Cardiac muscle cell (in vitro differentiated cells and primary cell): ENCODE data around the gene CCDC152. TPM values are rescaled to one million over a fixed set of nuclear protein-coding genes. Genes with fewer than 3 reads are reported as not detected.

ENCODE experiments used
- DNase-seq, 2 donors: peaks; one replicate each; pipeline versions ENCODE4 v3.0.0 to v3.0.0-alpha.2; 2010 to 2017; ENCODE audit warnings: low read depth in 1 of 2, low spot score in 1 of 2
- H3K27ac ChIP-seq: fragments of 200-600 bp; sonication (generic); 2 replicates; pipeline ENCODE4 v1.5.1; 2016
- H3K27me3 ChIP-seq: fragments of 200-600 bp; sonication (generic); 2 replicates; pipeline ENCODE4 v1.6.0; 2016; ENCODE audit warnings: control low read depth
- H3K36me3 ChIP-seq: fragments of 200-600 bp; sonication (generic); 2 replicates; pipeline ENCODE4 v1.5.1; 2016; ENCODE audit warnings: control low read depth
- H3K4me1 ChIP-seq: fragments of 200-600 bp; sonication (generic); 2 replicates; pipeline ENCODE4 v1.8.1; 2017; ENCODE audit warnings: low read depth, mild to moderate bottlenecking, mixed run types
- H3K4me3 ChIP-seq: fragments of 200-600 bp; sonication (generic); 2 replicates; pipeline ENCODE4 v1.5.1; 2016; ENCODE audit warnings: mild to moderate bottlenecking
- H3K9me3 ChIP-seq: fragments of 200-600 bp; sonication (generic); 2 replicates; pipeline ENCODE4 v1.5.1; 2017; ENCODE audit warnings: low read depth, mild to moderate bottlenecking, control low read depth
- polyA plus RNA-seq: library from polyadenylated mRNA; unstranded; fragments of >200 nt; fragmentation: Nextera tagmentation; extraction: Ambion mirVana; gene quantifications from 2 replicates; pipeline ENCODE4 v1.2.1, GENCODE V29; 2016
- total RNA-seq: library from RNA; depleted of rRNA; stranded (reverse); fragments of >200 nt; gene quantifications from 2 replicates; pipeline ENCODE4 v1.2.3, GENCODE V29; 2016
- TF ChIP-seq, protein P1 (sequence below): IDR thresholded peaks from 2 replicates; pipeline ENCODE4 v1.5.1; 2012; ENCODE audit warnings: low read depth, mild to moderate bottlenecking, low read length

The CCDC152 gene
- total and polyA plus RNA-seq, 2 experiments from 2014 or later = 1.5 to 6.5 TPM

DNA sequence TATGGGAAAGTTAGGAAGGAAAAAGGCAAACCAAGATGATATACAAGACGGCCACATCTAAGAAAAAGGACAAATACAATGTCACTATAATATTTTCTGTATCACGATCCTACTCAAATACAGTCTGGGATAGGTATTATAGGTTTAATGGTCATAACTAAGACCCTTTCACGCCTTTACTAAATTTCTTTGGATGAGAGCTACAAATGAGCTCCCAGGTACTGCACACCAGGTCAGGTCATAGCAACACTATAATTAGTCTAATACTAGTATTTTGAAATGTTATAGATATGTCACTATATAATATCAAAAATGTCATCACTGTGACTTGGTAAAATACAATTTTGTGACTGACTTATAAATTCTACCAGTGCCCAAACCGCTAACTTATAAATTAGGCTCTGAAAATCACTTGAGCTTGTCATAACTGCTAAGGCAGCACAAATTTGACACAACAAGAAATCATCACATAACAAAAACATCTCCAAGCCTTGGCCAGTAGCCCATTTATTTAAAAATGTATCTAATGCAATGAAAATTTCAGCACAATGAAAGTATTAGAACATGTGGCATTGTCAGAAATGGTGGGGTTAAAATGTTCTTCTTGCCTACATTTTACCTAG lies 48.2 kb downstream of the CCDC152 start:
- Histone ChIP-seq H3K4me1 (peaks cover 10% of the 10 kb centered on the region), H3K27ac (no peak overlapping the region), H3K27me3 (no peaks in the 10 kb centered on the region), H3K9me3 (no peaks in the 10 kb centered on the region), H3K4me3 (no peak overlapping the region), H3K36me3 (peaks cover 47% of the 10 kb centered on the region)
- TF ChIP-seq, protein P1, sequence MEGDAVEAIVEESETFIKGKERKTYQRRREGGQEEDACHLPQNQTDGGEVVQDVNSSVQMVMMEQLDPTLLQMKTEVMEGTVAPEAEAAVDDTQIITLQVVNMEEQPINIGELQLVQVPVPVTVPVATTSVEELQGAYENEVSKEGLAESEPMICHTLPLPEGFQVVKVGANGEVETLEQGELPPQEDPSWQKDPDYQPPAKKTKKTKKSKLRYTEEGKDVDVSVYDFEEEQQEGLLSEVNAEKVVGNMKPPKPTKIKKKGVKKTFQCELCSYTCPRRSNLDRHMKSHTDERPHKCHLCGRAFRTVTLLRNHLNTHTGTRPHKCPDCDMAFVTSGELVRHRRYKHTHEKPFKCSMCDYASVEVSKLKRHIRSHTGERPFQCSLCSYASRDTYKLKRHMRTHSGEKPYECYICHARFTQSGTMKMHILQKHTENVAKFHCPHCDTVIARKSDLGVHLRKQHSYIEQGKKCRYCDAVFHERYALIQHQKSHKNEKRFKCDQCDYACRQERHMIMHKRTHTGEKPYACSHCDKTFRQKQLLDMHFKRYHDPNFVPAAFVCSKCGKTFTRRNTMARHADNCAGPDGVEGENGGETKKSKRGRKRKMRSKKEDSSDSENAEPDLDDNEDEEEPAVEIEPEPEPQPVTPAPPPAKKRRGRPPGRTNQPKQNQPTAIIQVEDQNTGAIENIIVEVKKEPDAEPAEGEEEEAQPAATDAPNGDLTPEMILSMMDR = no peak
- no peak for DNase-seq

DNA sequence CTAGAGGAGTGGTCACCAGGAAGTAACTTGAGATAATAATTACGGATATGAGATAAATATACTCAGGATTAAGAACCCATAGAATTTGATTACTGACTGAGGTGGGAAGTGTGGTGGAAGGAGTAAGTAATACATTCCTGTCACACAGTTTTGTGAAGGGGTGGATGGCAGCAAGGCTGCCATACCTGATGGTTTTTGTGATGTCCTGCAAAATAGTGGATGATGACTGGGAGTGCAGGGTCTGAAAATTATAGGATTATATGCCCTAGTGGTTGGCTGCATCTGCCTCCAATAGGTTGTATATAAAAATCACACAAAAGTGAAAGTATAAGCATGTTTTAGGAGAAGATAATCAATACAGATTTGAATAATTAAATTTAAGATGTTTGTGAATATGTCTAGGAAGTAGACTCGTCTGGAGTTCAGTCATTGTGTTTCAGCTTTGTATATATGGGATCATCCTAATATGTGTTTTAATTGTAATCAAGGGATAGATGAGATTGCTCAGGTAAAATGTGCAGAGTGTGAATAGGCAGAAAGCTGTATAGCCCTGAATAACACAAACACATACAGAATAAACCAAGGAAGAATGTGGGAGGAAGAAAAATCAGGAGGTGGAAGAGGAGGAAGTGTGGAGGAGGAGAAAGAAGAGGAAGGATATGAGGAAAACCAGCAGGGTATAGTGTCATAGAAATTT lies 49.5 kb downstream of the CCDC152 start:
- no peak for DNase-seq
- H3K4me3 ChIP-seq = no peak overlapping the region
- no peak overlapping the region for H3K27ac ChIP-seq
- peaks cover 39% of the 10 kb centered on the region for H3K36me3 ChIP-seq
- TF ChIP-seq, protein P1 = no peak
- H3K4me1 ChIP-seq = peaks cover 20% of the 10 kb centered on the region
- H3K9me3 ChIP-seq = no peaks in the 10 kb centered on the region
- H3K27me3 ChIP-seq = no peaks in the 10 kb centered on the region

DNA sequence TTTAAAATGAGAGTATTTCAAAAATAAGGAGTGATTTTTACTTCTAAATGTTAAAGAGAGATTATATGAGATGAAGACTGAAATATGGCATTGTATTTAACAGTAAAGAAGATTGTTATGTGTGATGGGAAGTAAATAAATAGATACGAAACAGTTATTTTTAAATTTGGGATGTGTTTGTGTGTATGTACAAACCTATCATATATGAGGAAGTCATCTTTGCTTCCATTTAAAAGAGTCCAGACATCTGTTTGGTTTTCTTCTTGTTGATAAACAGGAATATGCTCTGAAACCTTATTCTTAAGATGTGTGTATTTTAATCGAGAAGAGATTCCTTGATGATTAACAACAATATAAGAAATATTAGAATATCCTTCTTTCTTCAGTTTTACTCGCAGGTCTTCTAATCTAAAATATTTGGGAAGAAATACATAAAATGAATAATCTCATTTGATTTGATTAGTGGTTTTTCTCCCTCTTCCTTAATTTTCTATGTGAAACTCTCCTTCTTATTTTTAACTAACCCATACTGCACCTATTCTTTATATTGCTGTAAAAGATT lies 50.2 kb downstream of the CCDC152 start:
- H3K27ac ChIP-seq = no peak overlapping the region
- H3K4me3 ChIP-seq = no peak overlapping the region
- DNase-seq = no peak

DNA sequence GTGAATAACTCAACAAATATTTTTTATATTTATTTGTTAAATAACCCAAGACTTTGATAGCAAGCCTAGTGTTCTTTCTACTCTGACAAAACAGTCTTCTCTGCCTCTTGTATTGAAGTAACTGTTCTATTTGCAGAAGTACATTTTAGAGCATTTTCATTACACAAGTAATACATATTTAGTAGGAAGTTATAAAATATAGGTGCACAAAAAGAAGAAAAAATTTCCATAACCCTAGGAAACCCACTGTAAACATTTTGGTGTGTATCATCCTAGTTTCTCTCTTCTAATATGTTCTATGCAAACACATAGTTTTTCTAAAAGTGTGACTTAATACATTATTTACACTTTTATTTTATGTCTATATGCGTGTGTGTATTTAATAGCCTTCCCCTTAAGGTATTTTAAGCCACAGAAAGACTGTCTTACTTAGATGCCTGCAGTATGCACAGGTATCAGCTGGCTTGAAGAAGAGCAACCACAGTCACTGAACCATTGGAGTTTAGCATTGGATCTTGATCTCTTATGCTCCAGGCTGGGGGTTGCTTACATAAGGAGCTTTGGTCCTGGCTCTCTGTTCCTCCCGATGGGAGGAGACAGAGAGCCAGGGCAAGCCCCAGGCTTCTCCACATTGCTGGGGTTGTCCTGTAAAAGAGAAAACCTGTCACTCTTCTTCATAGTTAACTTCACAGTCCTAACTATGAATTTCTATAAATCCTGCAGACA lies 51.3 kb downstream of the CCDC152 start:
- no peak overlapping the region for H3K4me3 ChIP-seq
- H3K9me3 ChIP-seq = no peaks in the 10 kb centered on the region
- no peak overlapping the region for H3K27ac ChIP-seq
- TF ChIP-seq, protein P1 = no peak
- peaks cover 32% of the 10 kb centered on the region for H3K4me1 ChIP-seq
- DNase-seq = no peak
- H3K36me3 ChIP-seq = peaks cover 29% of the 10 kb centered on the region
- no peaks in the 10 kb centered on the region for H3K27me3 ChIP-seq

More for the DNA sequence above, 50.2 kb downstream of the CCDC152 start:
- Histone ChIP-seq H3K36me3 (peaks cover 33% of the 10 kb centered on the region), H3K9me3 (no peaks in the 10 kb centered on the region), H3K27me3 (no peaks in the 10 kb centered on the region), H3K4me1 (peaks cover 23% of the 10 kb centered on the region)
- TF ChIP-seq, protein P1 = no peak

DNA sequence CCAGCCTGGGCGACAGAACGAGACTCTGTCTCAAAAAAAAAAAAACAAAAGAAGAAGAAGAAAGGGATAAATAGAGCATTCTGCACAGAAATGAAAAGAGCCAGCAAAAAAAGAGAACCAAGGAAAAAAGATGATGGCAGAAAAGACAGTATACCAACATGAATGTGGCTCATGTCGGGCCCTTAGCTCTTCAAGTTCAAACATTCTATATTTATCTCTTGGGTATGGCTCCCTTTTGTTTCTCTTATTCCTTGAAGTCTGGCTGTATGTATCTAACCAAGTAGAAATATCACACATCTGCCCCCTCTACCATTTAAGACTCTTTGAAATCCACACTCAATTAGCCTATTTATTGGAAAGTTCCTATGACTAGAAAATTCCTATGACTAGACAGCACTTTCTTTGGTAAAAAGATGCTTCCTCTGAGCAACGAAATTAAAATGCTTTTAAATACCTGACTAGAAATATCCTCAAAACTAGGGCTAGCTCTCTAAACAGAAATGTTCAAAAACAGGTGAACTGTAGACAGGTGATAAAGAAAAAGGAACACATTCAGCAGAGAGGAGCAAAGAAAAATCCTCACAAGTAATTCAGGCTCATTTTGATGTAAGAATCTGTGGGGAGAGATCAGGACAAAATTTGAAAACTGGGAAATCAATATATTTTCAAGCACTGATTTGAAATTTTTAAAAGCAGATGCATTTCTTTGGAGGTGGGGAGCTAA lies 52.4 kb downstream of the CCDC152 start:
- TF ChIP-seq, protein P1 = no peak
- DNase-seq = no peak
- no peaks in the 10 kb centered on the region for H3K9me3 ChIP-seq
- no peaks in the 10 kb centered on the region for H3K27me3 ChIP-seq
- H3K4me1 ChIP-seq = peaks cover 32% of the 10 kb centered on the region
- peaks cover 29% of the 10 kb centered on the region for H3K36me3 ChIP-seq
- H3K4me3 ChIP-seq = peak overlapping the region; percentile 6
- H3K27ac ChIP-seq = no peak overlapping the region
